D341Med (cell line): Measurements from ENCODE around the gene TMED4.
"Not testable (repeated sequence)": the region's sequence is repeated elsewhere in the genome, so short reads cannot be mapped to it uniquely, and the experiment has no call there.

Experiments used
- DNase-seq: peaks from one replicate; pipeline ENCODE4 v3.0.0; 2012; ENCODE audit warnings: low spot score

TMED4 gene

GRCh38 chr7:44607141-44608068, 25.4 kb upstream of the TMED4 start:
- no peak for DNase-seq

- DNase-seq = peak; percentile 100
These were observed 24.5 kb upstream of the TMED4 start, which contains the start of gene OGDH for GRCh38 chr7:44606341-44607140. OGDH (plus strand) TSS chr7:44606627; CDS start chr7:44624344, 17,717 bp downstream.

DNA sequence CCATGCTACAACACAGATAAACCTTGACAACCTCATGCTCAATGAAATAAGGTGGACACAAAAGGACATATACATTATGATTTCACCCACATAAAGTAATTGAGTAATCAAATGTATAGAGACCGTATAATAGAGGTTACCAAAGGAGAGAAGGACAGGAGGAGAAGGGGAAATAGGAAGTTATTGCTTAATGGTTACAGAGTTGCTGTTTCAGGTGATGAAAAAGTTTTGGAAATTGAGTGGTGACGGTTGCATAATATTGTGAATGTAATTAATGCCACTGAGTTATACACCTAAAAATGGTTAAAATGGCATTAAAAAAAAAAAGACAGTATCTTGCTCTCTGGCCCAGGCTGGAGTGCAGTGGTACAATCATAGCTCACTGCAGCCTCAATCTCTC, 22.9 kb upstream of the TMED4 start:
- DNase-seq = no peak

GRCh38 chr7:44603193-44603592, 21.2 kb upstream of the TMED4 start:
- no peak for DNase-seq

GRCh38 chr7:44602576-44602910, 20.5 kb upstream of the TMED4 start:
- DNase-seq = no peak

DNA sequence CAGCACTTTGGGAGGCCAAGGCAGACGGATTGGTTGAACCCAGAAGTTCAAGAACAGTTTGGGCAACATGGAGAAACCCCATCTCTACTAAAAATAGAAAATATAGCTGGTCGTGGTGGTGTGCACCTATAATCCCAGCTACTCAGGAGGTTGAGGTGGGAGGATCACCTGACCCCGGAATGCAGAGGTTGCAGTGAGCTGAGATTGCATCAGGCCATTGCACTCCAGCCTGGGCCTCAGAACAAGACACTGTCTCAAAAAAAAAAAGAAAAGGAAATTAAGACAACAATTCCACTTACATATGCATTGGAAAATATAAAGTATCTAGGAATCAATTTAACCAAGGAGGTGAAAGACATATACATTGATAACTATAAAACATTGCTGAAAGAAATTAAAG, 17.2 kb upstream of the TMED4 start:
- DNase-seq = no peak

GRCh38 chr7:44597181-44597580, 15.2 kb upstream of the TMED4 start:
- not testable (repeated sequence) for DNase-seq

GRCh38 chr7:44595934-44596635, 14.1 kb upstream of the TMED4 start:
- no peak for DNase-seq

DNA sequence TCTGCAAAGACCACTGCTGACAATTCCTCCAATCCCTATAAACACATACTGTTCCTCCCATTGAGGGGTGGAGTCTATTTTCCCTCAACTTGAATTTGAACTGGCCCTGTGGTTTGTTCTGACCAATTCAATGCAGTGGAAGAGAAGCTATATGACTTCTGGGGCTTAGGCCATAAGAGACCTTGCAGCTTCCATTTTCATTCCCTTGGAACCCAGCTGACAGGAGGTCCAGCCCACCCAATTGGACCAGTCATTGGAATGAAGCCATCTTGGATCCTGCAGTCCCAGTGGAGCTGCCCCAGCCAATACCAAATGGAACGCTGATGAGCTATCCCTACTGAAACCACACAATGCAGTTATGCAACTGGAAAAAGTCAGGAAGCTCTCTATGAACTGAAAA, 8.9 kb upstream of the TMED4 start:
- no peak for DNase-seq

DNA sequence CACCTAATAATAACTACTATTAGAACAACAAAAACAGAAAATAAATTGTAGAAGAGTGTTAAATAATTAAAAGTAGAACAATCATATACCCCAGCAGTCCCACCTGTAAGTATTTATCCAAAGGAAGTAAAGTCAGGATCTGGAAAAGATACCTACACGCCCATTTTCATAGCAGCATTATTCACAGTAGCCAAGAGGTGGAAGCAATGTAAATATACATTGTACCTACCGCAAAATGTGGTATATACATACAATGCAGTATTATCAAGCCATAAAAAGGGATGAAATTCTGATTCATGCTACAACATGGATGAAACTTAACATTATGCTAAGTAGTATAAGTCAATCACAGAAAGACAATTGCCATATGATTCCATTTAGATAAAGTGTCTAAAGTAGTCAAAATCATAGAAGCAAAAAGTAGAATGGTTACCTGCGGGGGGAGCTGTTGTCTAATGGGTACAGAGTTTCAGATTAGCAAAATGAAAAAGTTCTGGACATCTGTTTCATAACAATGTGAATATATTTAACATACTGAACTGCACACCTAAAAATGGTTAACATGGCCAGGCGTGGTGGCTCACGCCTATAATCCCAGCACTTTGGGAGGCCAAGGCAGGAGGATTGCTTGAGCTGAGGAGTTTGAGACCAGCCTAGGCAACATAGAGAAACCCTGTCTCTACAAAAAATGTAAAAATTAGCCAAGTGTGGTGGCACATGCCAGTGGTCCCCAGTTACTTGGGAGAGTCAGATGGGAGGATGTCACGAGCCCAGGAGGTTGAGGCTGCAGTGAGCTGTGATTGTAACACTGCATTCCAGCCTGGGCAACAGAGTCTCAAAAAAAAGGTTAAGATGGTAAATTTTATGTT, 6.0 kb upstream of the TMED4 start:
- no peak for DNase-seq

DNA sequence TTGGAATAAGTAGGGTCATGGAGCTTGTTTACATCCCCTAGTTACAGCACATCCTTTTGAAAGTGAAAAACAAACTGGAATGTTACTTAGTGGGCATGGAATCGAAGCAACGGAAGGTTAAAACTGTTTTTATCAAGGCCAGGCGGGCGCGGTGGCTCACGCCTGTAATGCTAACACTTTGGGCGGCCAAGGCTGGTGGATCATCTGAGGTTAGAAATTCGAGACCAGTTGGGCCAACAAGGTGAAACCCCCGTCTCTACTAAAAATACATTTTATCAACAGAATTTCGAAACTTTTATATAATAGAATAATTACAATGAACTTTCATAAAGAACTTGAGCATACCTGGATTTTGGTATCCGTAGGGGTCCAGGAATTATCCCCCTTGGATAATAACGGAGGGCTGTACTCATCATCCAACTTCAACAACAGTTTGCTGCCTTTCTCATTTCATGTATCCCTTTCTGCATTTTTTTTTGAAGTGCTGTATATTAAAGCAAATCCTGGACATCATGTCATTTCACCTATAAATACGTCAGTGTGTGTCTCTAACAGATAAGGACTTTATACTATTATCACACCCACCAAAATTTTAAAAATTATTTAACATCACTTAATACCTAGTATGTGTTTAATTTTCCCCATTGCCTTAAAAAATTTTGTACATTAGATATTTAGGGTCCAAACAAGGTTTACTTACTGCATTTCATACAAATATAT, 1.3 kb upstream of the TMED4 start:
- DNase-seq = no peak

DNA sequence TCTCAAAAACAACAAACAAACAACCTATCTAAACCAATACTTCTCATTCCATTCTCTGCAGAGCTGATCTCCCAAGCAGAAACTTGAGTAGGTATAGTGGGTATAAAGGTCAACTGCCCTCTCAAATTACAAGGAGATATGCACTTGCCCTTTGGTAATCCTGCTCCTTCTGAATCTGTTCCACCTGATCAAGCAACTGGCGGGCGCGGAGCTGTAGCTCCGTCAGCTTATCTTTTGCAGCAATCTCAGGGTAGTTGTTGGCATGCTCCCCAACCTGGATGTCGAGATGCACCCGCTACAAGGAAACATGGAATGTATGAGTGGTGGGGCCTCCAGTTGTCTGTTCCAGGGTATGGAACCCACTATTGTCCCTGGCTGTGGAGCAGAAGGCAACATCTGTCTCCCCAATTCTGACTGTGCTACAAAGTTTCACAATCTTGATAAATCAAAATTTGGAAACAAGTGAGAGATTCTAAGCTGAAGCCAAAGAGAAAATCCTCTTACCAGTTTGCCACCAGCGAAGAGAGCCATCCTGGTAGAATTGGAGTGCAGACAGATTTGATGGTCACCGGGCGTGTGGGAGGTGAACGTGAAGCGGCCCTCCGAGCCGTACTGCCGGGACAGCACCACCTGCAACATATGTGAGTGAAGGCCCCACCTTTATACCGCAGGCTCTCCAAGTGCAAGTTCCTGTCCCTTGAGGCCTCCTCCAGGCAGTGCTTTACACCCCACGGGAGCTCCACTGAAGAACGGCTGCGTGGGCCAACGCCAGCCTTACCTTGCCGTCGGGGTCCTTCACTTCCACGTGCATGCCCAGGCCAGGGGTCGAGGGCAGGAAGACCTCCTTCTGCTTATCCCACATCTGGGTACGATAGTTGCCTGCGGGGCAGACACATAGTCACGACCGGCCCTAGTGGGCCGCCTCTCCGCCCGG, 819 bp downstream of the TMED4 start:
- DNase-seq = no peak

DNA sequence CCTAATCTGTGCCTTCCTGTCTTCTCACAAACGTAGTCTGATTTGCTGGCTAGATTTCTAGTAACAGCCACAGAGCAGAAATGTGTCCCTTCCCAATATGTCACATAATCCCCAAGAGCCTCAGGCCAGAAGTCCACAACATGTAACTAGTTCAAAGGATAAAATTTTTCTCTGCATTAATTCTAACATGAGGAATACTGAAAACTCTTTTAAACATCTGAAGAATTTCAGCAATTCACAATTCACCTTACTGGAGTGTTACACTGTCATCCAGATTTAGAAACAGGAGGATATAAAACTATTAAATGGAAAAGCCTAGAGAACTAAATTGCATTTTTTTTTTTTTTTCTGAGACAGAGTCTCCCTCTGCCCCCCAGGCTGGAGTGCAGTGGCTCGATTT, 5.8 kb downstream of the TMED4 start:
- DNase-seq = no peak

- no peak for DNase-seq
These were observed 7.0 kb downstream of the TMED4 start for GRCh38 chr7:44575054-44575453.

DNA sequence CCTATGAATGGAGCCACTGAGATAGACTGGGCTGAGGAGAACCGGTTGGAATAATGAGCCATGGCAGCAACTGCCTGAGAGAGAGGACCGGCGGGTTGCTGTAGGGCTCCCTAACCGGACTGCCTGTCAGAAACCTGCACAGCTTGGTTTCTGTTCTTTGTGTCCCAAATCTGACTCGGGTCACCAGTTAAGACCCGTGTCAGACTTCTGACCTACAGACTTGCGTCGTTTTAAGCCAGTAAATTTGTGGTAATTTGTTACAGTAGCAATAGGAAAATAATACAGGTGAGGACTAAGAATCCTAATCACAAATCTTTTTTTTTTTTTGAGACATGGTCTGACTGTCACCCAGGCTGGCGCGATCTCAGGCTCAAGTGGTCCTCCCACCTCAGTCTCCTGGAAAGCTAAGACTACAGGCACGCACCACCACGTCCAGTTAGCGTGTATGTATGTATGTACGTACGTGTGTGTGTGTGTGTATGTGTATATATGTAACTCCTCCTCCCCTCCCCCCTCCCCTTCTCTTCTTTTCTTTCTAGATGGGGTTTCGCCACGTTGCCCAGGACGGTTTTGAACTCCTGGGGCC, 7.7 kb downstream of the TMED4 start:
- no peak for DNase-seq

DNA sequence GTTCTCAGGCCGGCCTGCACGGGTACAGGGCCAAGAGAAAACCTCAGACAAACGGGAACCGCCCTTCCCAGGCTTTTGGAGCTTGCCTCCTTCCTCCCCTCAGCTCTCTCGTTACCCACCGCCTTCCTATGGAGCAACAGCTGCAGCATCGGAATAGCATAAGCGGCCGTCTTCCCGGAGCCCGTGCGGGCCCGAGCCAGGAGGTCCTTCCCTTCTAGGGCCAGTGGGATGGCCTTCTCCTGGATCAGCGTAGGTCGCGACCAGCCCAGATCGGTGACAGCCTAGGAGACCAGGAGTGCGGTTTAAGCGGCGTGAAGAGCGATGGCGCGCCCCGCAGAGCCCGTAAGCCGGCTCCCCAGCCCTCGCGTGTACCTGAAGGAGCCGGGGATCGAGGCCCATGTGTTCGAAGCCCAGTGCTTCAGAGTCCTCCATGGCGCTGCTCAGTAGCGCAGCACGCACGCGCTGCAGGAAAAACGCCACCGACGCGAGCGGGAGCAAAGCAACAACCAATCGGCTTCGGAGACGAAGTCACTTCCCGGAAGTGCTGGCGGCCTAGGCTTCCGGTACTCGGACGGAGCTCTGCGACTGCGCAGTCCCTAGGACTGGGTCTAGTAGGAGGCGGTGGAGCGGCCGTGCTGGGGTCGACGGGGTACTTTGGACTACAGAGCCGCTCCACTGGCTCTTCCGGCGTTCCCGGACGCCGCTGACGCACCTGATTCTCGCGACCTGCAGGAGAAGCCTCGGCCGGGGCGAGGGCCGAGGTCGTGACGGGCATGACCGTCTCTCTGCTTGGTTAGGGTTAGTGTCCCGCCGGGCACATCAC, 8.4 kb downstream of the TMED4 start, which contains the start of gene DDX56:
Gene DDX56 (minus strand): TSS at position 445 of the 823 bp plus-strand sequence. CDS start 13 bp downstream, at position 432.
- peak; percentile 95 for DNase-seq

- DNase-seq = no peak
These were observed 9.3 kb downstream of the TMED4 start for GRCh38 chr7:44572771-44573170.

GRCh38 chr7:44569959-44570358, 12.1 kb downstream of the TMED4 start:
- no peak for DNase-seq
